K562 (cell line): ENCODE measurements around the gene FTSJ3.

Experiments
- CSDE1 ChIP-seq, 2 experiments: fragments of 450-650 bp; IDR thresholded peaks; 2 replicates each; pipeline ENCODE4 v1.6.1; 2016; ENCODE audit warnings: mild to moderate bottlenecking in 1 of 2
- MAFG ChIP-seq: fragments of 450-650 bp; conservative IDR thresholded peaks from 2 replicates; pipeline ENCODE4 v1.6.1; 2016; ENCODE audit warnings: missing genetic modification characterization, missing compliant biosample characterization
- NR1H2 ChIP-seq: sonication (generic); formaldehyde crosslinking; IDR thresholded peaks from 2 replicates; pipeline ENCODE4 v1.4.0; 2020; ENCODE audit warnings: mild to moderate bottlenecking, missing genetic modification reagents
- TF ChIP-seq, protein P1 (sequence below): fragments of 150-350 bp; conservative IDR thresholded peaks from 2 replicates; pipeline ENCODE4 v1.6.1; 2014; ENCODE audit warnings: low read length
- TF ChIP-seq, protein P2 (sequence below), 3 experiments: fragments of 200-800 bp in 1 of 3; sonication (Bioruptor generic) in 1 of 3; sonication (generic) in 1 of 3; formaldehyde crosslinking in 1 of 3; IDR thresholded peaks; 2 replicates each; pipeline versions ENCODE4 v1.6.1 to v1.8.0; 2016 to 2022; ENCODE audit warnings: mild to moderate bottlenecking in 2 of 3, missing compliant biosample characterization in 2 of 3, missing genetic modification characterization in 2 of 3, missing genetic modification reagents in 1 of 3
- TF ChIP-seq, protein P3 (sequence below), 3 experiments: IDR thresholded peaks in 2 of 3; conservative IDR thresholded peaks in 1 of 3; 2 replicates each; pipeline ENCODE4 v1.5.1; 2011 to 2012; ENCODE audit warnings: low read length in 3 of 3, mild to moderate bottlenecking in 3 of 3, control low read depth in 2 of 3, improper control_type of control experiment in 1 of 3, inconsistent platforms in 1 of 3, low read depth in 1 of 3, mixed read lengths in 1 of 3, moderate library complexity in 1 of 3; ENCODE audit not compliant: insufficient read depth in 2 of 3

DNA sequence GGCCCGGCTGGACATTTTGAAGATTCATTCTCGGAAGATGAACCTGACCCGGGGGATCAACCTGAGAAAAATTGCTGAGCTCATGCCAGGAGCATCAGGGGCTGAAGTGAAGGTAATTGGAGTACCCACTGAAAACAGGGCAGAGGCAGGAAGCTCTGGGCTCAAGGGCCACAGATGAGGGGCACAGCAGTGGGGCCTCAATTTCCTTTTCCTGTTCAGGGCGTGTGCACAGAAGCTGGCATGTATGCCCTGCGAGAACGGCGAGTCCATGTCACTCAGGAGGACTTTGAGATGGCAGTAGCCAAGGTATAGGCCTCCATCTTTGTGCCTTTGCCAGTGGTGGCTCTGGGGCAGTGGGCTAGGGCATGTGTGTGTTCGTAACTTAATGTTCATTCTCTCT is 4.0 kb upstream of the FTSJ3 start:
- TF ChIP-seq, protein P1, sequence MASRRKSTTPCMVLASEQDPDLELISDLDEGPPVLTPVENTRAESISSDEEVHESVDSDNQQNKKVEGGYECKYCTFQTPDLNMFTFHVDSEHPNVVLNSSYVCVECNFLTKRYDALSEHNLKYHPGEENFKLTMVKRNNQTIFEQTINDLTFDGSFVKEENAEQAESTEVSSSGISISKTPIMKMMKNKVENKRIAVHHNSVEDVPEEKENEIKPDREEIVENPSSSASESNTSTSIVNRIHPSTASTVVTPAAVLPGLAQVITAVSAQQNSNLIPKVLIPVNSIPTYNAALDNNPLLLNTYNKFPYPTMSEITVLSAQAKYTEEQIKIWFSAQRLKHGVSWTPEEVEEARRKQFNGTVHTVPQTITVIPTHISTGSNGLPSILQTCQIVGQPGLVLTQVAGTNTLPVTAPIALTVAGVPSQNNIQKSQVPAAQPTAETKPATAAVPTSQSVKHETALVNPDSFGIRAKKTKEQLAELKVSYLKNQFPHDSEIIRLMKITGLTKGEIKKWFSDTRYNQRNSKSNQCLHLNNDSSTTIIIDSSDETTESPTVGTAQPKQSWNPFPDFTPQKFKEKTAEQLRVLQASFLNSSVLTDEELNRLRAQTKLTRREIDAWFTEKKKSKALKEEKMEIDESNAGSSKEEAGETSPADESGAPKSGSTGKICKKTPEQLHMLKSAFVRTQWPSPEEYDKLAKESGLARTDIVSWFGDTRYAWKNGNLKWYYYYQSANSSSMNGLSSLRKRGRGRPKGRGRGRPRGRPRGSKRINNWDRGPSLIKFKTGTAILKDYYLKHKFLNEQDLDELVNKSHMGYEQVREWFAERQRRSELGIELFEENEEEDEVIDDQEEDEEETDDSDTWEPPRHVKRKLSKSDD: no peak
- TF ChIP-seq, protein P2, sequence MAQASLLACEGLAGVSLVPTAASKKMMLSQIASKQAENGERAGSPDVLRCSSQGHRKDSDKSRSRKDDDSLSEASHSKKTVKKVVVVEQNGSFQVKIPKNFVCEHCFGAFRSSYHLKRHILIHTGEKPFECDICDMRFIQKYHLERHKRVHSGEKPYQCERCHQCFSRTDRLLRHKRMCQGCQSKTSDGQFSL (CRISPR knock-in tag; IDR thresholded peaks at IDR 0.05): no peak
- TF ChIP-seq, protein P2 (tag; IDR thresholded peaks at IDR 0.05): no peak
- TF ChIP-seq NR1H2 (CRISPR knock-in tag) (no peak), MAFG (no peak), CSDE1 (IDR thresholded peaks at IDR 0.05) (no peak)
- TF ChIP-seq, protein P3, sequence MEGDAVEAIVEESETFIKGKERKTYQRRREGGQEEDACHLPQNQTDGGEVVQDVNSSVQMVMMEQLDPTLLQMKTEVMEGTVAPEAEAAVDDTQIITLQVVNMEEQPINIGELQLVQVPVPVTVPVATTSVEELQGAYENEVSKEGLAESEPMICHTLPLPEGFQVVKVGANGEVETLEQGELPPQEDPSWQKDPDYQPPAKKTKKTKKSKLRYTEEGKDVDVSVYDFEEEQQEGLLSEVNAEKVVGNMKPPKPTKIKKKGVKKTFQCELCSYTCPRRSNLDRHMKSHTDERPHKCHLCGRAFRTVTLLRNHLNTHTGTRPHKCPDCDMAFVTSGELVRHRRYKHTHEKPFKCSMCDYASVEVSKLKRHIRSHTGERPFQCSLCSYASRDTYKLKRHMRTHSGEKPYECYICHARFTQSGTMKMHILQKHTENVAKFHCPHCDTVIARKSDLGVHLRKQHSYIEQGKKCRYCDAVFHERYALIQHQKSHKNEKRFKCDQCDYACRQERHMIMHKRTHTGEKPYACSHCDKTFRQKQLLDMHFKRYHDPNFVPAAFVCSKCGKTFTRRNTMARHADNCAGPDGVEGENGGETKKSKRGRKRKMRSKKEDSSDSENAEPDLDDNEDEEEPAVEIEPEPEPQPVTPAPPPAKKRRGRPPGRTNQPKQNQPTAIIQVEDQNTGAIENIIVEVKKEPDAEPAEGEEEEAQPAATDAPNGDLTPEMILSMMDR (IDR thresholded peaks at IDR 0.05 in 2 of 3, conservative IDR thresholded peaks at IDR 0.05 in 1 of 3; ENCODE audit: insufficient read depth in 2 of 3, low read depth in 1 of 3, low read length in 3 of 3): no peak
